ENCODE results near the gene TAS2R19. TPM values are rescaled to one million over a fixed set of nuclear protein-coding genes. Genes with fewer than 3 reads are reported as not detected.

The TAS2R19 gene
- total RNA-seq, 3 donors from 2014 or later, result 2.1 to 6.8 (median 2.3) TPM

DNA sequence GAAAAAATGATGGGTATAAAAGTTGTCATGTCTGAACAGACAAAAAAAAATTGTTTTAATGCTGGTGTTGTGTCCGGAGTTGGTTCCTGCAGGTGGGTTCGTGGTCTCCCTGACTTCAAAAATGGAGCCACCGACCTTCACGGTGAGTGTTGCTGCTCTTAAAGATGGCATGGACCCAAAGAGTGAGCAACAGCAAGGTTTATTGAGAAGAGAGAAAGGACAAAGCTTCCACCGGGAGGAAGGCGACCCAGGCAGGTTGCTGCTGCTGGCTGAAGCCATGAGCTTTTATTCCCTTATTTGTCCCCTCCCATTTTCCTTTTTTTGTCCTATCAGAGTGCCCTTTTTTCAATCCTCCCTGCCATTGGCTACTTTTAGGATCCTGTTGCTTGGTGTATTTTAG is 8.9 kb upstream of the TAS2R19 start, which contains the start of gene TAS2R31:
Gene TAS2R31, minus strand, starts transcription at position 101 of the 400 bp plus-strand sequence. Its CDS starts 72 bp downstream, at position 29.
- ATAC-seq (no peak), DNase-seq (no peak)
- H3K36me3 ChIP-seq (ENCODE audit: low read depth), result no peaks in the 10 kb centered on the region
- TF ChIP-seq, protein P1, sequence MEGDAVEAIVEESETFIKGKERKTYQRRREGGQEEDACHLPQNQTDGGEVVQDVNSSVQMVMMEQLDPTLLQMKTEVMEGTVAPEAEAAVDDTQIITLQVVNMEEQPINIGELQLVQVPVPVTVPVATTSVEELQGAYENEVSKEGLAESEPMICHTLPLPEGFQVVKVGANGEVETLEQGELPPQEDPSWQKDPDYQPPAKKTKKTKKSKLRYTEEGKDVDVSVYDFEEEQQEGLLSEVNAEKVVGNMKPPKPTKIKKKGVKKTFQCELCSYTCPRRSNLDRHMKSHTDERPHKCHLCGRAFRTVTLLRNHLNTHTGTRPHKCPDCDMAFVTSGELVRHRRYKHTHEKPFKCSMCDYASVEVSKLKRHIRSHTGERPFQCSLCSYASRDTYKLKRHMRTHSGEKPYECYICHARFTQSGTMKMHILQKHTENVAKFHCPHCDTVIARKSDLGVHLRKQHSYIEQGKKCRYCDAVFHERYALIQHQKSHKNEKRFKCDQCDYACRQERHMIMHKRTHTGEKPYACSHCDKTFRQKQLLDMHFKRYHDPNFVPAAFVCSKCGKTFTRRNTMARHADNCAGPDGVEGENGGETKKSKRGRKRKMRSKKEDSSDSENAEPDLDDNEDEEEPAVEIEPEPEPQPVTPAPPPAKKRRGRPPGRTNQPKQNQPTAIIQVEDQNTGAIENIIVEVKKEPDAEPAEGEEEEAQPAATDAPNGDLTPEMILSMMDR (IDR thresholded peaks at IDR 0.05), result no peak
- H3K9me3 ChIP-seq, result no peaks in the 10 kb centered on the region
- no peak within 1 kb of the TSS for H3K4me3 ChIP-seq
- no peaks in the 10 kb centered on the region for H3K4me1 ChIP-seq (ENCODE audit: low read depth)
- intact Hi-C loops (cut with DNase I, micrococcal nuclease), result no loop called here

- DNase-seq, result no peak
- TF ChIP-seq, protein P1 (IDR thresholded peaks at IDR 0.05), result no peak
- intact Hi-C loops (cut with DNase I, micrococcal nuclease), result no loop called here
Measured at GRCh38 chr12:11026118-11026517, 3.7 kb upstream of the TAS2R19 start.

DNA sequence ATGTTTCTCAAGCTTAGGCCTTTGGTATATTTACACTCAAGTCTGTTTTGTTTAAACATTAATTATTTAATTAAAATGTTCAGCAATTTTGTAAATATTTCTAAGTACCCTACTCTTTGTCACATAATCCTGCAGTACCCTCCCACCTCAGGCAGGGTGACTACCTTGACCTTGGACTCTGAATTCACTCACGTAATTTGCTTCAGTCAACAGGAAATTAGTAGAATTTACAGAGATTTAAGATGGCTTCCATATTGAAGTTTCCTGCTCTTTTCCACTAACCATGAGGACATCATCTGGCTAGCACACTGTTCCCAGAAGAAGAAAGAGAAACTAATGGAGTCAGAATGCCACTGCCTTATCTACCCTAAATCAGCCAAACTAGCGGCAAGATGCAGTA is 967 bp upstream of the TAS2R19 start:
- Histone ChIP-seq H3K36me3 (ENCODE audit: low read depth) (no peaks in the 10 kb centered on the region), H3K9me3 (no peaks in the 10 kb centered on the region), H3K4me3 (no peak overlapping the region), H3K4me1 (ENCODE audit: low read depth) (no peaks in the 10 kb centered on the region)
- ATAC-seq, result no peak
- TF ChIP-seq, protein P1 (IDR thresholded peaks at IDR 0.05), result no peak
- DNase-seq, result no peak
- intact Hi-C loops (cut with DNase I, micrococcal nuclease), result no loop called here

More at GRCh38 chr12:11026118-11026517, 3.7 kb upstream of the TAS2R19 start:
- Histone ChIP-seq H3K9me3 (no peaks in the 10 kb centered on the region), H3K36me3 (ENCODE audit: low read depth) (no peaks in the 10 kb centered on the region), H3K4me1 (ENCODE audit: low read depth) (no peaks in the 10 kb centered on the region), H3K4me3 (no peak overlapping the region)
- no peak for ATAC-seq

GRCh38 chr12:11016937-11017336 is 5.5 kb downstream of the TAS2R19 start:
- Histone ChIP-seq H3K4me3 (no peak overlapping the region), H3K9me3 (no peaks in the 10 kb centered on the region), H3K36me3 (ENCODE audit: low read depth) (no peaks in the 10 kb centered on the region), H3K4me1 (ENCODE audit: low read depth) (no peaks in the 10 kb centered on the region)
- TF ChIP-seq, protein P1 (IDR thresholded peaks at IDR 0.05), result no peak
- ATAC-seq (peak; percentile 67), DNase-seq (peak in 1 of 3 donors; percentile 39)
- intact Hi-C loops (cut with DNase I, micrococcal nuclease), result no loop called here

GRCh38 chr12:11015775-11016430 is 6.5 kb downstream of the TAS2R19 start:
- no peaks in the 10 kb centered on the region for H3K4me1 ChIP-seq (ENCODE audit: low read depth)
- intact Hi-C loops (cut with DNase I, micrococcal nuclease), result no loop called here
- peak; percentile 96 for ATAC-seq

More at GRCh38 chr12:11015775-11016430, 6.5 kb downstream of the TAS2R19 start:
- no peaks in the 10 kb centered on the region for H3K9me3 ChIP-seq
- DNase-seq, result peak in 2 of 3 donors; percentile 27 to 66
- TF ChIP-seq, protein P1 (IDR thresholded peaks at IDR 0.05), result no peak
- H3K4me3 ChIP-seq, result no peak overlapping the region
- no peaks in the 10 kb centered on the region for H3K36me3 ChIP-seq (ENCODE audit: low read depth)

All from mucosa of descending colon (tissue), 3 donors.